Activated effector memory CD4-positive, alpha-beta T cell treated with anti-CD3 and anti-CD28 coated beads, Interleukin-2, amount 50 U/mL, for 16 hours (primary cell): ENCODE measurements around the gene XPNPEP3.
"Not testable (repeated sequence)": the region's sequence is repeated elsewhere in the genome, so short reads cannot be mapped to it uniquely, and the experiment has no call there.

ENCODE experiments used
- DNase-seq: peaks from one replicate; pipeline ENCODE4 v3.0.0-alpha.2; 2020

Gene XPNPEP3

DNA sequence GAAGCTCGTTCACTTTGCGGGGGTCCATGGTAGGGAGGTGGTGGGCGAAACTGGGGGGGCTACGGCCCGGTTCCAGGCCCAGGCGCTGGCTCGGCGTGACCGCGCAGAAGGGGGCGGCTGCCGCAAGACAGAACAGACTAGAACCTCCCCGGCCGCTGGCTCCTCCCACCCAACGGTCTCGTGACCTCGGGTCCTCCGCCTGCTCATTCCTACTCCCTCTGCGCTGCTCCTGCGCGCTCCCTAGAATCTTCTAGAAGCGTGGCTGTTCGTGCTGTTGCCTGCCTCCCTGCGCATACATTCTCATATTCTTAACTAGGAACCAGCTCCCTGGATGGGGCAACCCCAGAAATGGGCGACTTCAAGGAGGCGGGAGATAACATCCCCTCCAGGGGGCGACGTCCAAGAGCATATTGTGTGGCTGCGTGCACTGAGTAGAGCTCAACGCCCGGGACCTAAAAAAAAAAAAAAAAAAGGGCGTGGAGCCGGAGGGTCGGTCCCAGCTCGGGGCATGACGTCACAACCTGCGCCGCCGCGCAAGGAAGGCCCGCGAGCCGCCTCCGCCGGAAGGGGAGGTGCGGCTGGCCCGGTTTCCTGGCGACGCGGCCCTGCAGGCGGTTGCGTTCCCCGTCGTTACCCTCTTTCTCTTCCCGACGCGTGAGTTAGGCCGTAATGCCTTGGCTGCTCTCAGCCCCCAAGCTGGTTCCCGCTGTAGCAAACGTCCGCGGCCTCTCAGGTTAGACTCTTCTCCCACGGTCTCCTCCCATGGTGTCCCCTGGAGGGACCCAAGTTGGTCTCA lies at the start of gene XPNPEP3, which contains the start of gene ST13:
TSS of gene XPNPEP3 (plus strand) at position 636 of the 796 bp plus-strand sequence. CDS start at position 670, 34 bp downstream.
TSS of gene ST13 (minus strand) at position 127 of the 796 bp plus-strand sequence. CDS start at position 28, 99 bp downstream.
- DNase-seq: peak; percentile 99

DNA sequence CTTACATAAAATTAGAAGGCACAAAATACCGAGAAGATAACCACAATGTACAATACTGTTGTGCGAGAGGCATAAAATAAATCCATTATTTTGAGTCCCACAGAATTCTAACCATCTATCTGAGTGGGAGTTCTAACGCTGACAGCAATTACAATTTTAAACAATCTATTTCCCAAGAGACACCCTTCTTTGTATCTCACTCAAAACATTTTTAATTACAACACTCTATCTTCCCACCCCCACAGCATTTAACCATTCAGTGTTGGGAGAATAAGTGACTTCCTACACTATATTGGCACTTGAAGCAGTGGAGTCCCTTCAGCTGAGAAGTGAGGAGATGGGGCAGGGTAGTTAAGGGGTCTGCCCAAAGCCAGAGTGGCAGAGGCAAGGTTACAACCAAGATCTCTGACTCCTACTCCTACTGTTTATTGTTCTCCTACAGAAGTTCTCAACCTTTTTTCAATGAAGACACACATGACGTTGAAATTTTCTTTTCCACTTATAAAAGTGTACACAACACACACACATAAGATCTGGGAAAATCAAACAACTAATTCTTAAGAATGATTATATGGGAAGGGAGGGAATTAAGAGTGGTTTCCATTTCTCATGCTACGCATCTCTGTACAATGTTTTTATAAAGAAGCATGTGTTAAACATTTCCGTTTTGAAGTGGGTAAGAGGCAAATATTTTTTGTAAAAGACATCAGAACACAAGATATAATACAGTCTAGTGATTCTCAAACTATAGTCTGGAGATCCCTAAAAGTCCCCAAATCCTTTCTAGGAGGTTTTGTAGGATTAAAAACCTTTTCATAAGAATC lies 48.7 kb upstream of the XPNPEP3 start:
- no peak for DNase-seq

DNA sequence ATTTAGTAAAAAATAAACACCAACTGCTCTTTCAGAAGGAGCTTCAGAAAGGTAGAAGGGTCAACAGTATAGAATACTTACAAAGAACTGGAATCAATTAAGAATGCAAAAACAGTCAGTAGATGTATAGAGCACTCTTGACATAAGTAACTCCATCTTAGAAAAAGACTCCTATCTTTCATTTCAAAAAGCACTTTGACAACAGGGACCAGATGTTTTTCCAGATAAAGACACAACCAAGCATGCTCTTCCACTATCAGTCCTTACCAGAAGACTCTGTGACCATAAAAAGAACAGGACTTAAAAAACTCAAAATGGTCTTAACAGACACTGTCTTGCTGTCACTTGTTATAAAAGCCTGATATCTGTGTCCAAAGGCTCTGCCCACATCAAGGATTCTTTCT lies 43.0 kb upstream of the XPNPEP3 start:
- DNase-seq: no peak

DNA sequence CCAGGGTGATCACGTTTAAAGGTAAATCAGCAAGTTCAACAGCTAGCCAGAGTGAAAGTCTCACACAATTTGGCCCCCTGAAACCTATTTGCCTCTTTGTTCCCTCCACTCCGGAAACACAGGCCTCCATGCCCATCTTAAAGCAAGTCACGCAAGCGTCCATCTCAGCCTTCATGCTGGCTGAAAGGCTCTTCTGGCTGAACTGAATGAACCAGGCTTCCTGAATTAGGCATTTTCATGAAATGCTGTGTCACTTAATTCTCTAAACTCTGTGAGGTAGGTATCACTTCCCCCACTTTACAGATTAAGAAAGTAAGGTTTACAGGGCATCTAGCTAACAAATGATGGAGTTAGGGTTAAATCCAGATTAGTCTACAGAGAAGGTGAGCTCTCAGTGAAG lies 39.2 kb upstream of the XPNPEP3 start:
- DNase-seq: no peak

DNA sequence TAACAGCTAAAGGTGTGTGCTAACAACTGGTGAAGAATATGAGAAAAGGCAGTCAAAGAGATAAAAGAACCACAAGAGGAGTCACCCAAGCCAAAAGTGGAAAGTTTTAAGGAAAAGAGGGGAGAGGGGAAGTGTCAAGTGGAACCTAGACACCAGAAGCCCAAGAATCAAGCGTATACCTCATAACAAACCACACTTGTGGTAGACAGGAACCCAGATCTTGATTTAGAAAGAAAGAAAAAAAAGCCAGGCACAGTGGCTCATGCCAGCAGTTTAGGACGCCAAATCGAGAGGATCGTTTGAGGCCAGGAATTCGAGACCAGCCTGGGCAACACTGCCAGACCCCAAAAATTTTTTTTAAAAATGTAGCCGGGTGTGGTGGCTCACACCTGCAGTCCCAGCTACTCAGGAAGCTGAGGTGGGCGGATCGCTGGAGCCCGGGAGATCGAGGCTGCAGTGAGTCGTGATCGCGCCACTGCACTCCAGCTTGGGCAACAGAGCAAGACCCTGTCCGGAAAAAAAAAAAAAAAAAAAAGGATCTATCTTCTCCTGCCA lies 38.7 kb upstream of the XPNPEP3 start:
- no peak for DNase-seq

DNA sequence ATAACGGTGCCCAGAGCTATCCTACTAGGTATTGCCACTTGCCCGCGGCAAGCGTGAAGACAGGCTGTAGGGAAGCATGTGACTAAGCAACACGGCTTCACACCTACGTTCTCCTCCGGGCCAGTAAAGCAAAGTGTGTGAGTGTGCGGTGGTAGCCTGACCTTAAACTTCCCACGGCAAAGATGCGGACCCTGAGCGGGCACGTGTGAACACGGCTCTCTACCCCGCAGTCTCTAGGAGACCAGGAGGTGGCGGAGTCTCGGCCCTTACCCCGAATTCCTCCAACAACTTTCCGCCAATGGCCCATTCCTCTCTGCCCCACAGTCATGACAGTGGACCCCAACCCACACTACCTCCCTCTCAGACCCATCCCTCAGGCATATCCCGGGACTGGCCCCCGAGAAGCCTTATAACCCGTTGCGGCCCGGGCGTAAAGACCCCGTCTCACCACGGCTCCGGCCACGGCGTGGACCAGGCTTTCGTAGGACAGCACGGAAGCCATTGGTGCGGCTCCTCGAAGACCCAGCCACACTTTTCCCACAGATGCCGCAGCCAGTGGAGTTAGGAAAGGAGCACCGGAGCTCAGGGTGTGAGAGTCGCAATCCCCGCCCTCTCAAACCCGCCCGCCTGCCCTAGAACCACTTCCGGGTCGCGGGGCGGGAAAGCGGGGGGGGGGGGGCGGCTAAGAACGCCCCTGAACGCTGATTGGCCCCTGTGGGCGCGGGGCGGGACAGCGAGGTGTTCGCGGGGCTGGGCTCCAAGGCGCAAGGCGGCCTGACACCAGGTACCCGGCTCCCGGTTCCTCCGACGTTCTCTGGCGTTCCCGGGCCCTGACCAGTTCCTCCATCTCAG lies 38.0 kb upstream of the XPNPEP3 start, which contains the start of gene SLC25A17:
TSS of gene SLC25A17 (minus strand) at position 600 of the 852 bp plus-strand sequence. CDS start at position 502, 98 bp downstream.
- peak; percentile 96 for DNase-seq

DNA sequence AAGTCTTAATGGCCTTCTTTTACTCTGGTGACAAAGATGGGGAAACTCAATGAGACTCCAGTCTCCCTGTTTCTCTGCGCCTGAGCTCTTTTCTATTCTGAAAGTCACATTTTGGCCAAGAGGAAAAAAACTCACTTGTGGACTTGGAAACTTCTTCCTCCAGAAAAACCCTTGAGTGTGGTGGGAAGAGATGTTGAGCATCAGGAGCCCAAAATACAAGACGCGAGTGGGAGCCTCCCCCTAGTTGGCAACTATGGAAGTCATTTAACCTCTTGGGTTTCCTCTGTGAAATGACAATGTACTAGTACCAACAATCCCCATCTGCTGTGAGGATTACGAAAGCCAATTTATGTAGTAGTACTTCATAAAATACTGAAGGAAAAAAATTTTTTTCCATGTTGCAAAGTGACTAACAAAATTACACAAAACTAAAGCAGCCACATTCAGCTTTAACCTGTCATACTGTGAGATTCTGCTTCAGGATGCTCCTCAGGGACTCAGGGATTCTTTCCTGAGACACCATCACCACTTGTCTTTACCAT lies 37.3 kb upstream of the XPNPEP3 start:
- DNase-seq: no peak

DNA sequence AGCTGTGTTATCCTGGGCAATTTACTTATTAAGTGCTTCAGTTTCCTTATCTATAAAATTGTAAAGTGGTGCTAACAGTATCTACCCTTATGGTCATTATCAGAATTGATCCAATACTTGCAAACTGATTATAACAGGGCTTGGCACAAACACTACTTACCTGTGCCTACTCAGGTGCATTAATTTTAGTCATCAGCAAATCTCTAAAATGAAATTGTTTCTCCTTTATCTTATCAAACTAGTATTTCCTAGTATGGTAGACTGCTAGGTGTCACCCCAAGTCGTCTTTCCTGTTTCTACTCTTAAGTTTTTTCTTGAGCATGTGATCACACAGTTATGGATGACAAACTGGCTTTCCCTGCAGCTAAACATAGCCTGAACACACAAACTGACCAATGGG lies 33.5 kb upstream of the XPNPEP3 start:
- no peak for DNase-seq

DNA sequence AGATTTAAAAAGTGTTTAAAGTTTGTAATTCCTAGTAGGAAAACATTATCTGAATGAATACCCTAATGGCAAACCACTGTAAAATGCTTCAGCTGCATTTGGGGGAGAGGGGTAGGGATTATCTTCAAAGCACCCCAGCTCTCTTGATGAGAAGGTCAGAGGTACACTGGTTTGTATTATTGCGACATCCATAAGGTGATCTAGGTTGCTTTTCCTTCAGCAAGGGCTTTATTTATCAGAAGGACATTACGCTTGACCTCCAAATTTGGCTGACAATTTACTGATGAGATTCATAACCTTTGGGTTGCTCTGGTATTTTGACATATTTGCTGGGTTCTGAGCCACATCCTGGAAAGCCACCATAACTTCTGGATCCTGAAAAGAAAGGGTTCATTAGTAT lies 30.7 kb upstream of the XPNPEP3 start:
- DNase-seq: not testable (repeated sequence)

DNA sequence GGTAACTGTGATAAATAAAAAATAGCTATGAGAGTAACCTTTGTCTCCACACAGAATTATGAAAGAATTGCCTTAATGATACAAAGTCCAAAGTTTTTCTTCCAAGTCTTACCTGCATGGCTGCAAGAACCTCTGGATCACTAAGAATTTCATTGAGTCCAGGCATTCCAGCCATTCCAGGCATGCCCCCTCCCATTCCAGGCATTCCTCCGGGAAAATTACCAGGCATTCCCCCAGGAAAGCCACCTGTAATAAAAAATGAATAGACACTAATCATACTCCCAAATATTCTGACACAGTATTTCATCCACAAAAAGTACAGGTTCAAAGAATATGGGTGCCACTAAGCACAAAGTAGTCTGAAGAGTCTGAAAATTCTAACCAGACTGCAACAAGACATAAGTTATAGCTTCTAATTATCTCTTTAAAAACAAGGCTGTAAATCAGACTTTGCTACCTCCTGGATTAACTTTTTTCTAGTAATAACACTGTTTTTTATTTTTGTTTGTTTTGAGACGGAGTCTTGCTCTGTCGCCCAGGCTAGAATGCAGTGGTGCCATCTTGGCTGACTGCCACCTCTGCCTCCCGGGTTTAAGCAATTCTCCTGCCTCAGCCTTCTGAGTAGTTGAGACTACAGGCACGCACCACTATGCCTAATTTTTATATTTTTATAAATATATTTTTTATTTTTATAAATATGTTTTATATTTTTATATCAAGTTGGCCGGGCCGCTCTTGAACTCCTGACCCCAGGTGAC lies 29.8 kb upstream of the XPNPEP3 start:
- no peak for DNase-seq

DNA sequence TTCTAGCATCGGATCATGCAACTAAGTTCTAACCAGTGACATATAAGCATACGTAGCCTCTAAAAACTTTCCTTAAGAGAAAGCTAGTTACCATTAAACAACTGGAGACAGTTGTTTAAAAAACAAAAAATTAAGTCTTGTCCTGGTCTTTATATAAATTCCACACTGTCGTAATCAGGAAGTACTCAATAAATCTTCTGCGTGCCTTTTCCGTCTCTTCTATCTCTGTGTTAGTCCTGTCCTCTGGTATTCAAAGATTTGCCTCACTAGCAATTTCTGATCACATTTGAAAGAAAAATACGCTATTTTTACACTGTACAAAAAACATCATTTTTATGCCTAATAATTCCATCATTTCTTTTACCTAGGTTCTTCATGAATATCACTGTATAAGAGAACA lies 27.8 kb upstream of the XPNPEP3 start:
- no peak for DNase-seq

DNA sequence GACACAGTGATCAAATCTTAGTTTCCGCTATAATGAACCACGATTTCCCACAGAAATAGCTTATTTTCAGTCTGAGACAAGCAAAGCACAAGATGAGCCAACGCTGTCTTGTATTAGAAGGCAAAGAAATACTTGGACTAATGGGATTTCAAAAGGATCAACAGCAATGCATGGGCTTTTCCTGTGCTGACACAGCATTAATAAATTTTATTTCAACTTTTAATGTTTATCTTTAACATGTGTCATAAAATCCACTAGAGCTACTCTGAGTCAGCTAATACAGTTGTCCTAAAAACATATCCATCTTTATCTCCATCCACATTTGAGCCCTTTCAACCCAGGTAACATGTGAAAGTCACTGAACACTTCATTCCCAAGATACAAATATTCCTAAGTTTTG lies 22.3 kb upstream of the XPNPEP3 start:
- DNase-seq: no peak

DNA sequence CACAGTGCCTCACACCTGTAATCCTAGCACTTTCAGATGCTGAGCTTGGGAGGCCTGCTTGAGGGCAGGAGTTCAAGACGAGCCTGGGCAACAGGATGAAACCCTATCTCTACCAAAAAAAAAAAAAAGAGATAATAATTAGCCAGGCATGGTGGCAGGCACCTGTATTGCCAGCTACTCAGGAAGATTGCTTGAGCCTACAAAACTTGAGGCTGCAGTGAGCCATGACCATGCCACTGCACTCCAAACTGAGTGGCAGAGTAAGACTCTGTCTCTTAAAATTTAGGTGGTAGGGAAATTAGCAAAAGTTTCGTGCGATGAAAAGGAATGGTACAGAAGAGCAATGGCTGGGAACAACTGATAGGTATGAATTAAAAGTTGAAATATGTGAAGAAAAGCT lies 18.5 kb upstream of the XPNPEP3 start:
- no peak for DNase-seq

DNA sequence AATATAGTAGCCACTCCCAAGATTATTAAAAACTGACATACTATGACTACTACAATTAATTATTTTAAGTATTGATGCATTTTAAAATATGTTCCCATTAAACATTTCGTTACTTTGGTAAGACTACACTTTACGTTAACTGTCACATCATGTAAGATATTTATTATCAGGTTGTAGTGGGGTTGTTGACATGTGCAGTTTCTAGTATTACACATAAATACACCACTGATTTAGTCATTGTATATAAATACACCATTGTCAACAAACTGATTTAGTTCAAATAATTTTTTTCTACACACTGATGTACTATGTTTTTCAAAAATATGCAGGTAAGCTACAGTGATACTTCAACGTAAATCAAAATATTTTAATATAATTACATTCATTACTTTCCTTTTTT lies 12.0 kb upstream of the XPNPEP3 start:
- DNase-seq: no peak

DNA sequence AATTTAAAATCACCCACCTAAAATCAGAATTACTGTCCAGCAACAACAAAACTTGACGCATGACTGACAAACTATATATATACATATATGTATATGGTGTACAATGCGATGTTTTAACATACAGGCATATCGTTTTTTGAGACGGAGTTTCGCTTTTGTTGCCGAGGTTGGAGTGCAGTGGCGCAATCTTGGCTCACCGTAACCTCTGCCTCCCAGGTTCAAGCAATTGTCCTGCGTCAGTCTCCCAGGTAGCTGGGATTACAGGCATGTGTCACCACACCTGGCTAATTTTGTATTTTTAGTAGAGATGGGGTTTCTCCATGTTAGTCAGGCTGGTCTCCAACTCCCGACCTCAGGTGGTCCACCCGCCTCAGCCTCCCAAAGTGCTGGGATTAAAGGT lies 11.1 kb upstream of the XPNPEP3 start:
- not testable (repeated sequence) for DNase-seq

DNA sequence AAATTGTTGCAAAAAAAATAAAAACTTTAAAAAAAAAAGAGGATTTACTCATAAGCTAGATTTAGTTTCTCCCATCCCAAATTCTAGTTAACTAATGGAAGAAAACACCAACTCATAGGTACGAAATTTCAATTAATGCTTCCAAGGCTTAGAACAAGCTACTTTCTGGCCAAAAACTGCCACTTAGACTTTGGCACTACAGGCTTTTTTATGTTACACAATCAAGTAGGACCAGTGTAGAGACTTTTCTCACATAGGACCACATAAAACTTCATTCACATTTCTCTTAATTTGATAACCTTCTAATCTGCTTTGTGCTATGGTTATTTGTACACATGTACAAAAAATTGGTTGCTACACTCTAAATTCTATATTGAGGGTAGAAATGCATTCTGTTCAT lies 3.6 kb upstream of the XPNPEP3 start:
- no peak for DNase-seq

DNA sequence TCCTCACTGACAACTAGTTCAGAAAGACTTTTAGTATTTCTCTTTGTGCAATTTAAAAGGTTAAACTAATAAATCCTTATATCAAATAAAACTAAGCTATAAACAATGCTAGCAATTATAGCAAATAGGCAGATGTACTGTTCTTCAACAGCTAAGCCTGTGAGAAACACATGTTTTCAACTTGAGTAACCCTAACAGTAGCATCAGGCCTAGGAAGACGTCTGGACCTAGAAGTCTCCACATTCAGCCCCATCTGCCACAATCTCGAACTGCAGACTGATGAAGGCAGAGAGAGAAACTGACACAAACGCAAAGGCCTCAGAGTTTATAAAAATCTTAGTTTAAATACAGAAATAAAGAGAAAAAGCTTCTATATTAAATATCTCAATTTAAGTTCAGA lies 3.0 kb upstream of the XPNPEP3 start:
- DNase-seq: no peak

DNA sequence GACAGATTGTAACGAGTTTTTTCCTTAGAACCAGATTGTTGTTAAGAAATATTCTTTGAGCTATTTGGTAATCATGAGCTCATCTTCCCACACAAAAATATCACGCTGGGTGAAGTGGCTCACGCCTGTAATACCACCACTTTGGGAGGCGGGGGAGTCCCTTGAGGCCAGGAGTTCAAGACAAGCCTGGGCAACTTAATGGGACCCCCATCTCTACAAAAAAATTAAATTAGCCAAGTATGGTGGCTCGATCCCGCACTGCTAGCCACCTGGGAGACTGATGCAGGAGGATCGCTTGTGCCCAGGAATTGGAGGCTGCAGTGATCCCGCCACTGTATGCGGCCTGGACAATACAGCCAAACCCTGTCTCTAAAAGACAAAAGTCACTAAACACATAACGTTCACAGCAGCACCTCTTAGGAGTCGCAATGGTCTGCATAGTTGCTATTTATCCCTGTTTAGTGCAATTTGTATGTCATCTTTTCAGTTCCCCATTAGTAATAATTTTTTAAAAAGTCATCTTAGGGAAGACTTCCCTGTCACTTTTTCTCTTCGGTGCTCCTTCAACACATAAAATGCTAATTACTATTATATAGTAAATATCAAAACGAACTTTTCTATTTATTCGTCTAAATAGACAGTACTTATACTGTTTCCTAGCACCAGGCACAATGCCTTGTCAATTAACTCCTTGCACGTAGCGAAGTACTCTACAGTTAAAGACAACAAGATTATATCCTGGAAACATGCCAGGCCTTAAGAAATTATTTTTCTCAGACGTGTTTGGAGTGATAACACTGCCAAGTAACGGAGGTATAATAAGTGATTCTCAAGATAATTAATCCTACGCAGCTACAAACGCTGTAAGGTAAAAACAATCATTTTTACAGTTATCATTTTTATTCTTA lies 1.6 kb upstream of the XPNPEP3 start:
- DNase-seq: peak; percentile 64

DNA sequence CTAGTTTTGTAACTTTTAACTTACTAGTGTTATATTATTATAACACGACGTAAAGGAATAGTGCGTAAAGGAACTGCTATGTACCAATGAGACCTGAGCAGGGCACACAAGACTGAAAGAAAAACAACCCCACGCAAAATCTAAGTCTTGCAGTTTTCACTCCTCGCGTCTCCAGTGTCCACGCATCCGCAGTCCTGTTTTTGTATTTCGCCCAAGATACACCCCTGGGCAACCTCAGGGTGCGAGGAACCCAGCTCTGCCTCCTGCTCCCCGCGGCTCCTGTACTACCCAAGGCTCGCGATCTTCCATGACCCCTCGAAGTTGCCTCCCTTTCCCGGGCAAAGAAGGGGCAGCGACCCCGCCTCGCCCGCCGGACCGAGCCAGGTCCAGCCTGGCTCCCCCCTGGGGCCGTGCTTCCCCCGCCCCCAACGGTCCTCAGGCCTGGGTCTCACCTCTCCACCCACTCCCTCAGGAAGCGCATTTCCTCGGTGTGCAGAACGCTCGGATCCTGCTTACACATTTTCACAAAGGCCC lies 902 bp upstream of the XPNPEP3 start:
- no peak for DNase-seq

DNA sequence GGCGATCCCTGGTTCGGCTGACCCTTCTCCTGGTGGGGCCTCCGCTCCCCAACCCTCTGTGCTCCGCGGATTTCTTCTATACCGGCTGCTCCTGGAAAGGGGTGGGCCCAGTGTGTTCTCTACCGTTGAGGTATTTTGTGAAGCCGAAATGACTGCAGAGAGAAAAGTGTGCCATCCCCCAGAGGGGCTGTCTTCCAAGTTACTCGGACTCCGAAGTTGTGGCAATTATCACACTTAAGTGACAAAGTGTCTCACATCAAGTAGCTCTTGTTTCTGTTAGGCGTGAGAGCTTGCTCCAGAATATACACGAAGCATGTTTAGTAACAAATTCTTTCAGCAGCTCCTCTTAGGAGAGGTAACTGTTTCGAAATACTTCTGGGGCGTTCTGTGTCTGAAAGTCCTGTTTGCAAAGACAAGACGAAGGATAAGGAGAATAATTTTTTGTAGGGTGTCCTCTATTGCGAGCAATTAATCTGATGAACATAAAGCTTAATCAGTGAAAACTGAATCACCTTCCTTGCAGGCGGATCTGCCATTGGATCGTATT lies 434 bp downstream of the XPNPEP3 start:
- no peak for DNase-seq
